ENCODE measurements around the gene TIMM22. TPM values are rescaled to one million over a fixed set of nuclear protein-coding genes. Genes with fewer than 3 reads are reported as not detected.

The TIMM22 gene
- 20.4 and 24.1 TPM in 2 replicates for total RNA-seq

DNA sequence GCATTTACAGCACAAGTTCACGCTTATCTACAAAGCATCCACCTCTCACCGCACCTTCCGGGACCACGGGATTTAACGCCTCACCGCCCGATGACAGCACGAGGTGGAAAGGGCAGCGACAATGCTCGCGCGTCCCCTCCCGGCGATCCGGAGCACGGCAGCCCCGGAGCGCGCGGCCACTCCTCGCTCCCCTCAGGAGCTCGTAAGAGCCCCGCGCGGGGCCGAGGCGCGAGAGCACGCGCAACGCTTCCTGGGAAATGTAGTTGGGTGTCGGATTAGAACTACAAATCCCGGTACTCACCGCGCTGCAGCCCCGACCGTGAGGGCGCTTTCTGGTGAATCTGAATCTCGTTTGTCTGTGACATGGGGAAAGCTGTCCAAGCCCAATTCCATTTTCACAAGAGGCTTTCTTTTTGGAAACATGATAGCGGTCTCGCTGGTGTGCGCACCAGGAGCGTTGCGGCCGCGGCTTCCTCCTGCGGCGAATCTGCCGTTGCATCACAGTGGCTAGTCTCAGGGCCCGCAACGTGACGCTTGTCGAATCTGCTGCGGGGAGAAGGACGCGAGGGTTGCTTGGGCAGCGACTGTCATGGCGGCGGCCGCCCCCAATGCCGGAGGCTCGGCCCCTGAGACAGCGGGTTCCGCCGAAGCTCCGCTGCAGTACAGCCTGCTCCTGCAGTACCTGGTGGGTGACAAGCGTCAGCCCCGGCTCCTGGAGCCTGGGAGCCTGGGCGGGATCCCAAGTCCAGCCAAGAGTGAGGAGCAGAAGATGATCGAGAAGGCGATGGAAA, at the start of gene TIMM22:
Gene TIMM22, plus strand, starts transcription at position 576 of the 791 bp plus-strand sequence. Its CDS starts 14 bp downstream, at position 590.

DNA sequence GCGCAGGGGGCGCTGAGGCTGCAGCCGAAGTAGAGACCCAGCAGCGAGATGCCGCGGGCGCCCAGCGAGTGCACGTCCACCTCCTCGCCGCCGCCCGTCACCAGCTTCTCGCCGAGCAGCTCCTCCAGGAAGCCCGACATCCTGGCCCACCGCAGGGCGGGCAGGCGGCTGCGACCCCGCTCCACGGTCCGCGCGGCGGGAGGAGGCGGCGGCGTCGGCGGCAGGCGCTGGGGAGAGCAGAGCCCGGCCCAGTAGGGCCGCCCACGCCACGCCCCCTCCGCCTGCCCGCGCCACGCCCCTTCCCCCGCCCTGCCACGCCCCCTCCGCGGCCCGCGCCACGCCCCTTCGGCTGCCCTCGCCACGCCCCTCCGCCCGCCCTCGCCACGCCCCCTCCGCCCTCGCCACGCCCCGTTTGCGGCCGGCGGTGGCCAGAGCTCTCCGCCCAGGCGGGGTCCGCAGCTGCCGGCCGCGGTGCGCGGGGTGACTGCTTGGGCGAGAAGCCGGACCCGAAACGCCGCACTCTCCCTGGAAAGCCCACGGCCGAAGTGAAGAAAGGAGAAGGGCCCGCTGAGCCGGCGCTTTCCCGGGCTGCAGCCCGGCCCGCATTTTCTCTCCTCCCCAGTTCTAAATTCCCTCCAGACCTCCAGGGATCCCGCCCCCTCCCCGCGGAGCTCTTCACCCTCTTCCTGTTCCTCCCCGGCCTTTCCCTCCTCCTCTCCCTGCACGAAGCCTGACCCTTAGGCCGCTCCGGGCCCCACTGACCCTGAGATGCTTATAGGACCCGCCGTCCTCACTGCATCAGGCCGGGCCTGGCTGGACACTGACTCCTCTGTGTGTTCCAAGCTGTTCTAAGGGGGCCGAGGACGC, 17.2 kb upstream of the TIMM22 start, which contains the start of gene NXN:
Gene NXN, minus strand, starts transcription at position 238 of the 867 bp plus-strand sequence.

Small RNA genes within 50 kb of the gene (small RNA-seq; reads per million reads assigned to genes)
- gene MIR3183 = not detected

Other genes with a start within 250 kb of the TIMM22 start
- gene GEMIN4, start 244.9 kb upstream of the TIMM22 start, total RNA-seq = 23.7 and 30.3 TPM in 2 replicates
- 56.4 and 59.3 TPM in 2 replicates for gene GLOD4, start 214.8 kb upstream of the TIMM22 start, total RNA-seq
- gene MRM3, start 214.8 kb upstream of the TIMM22 start, total RNA-seq = 26.8 and 32.3 TPM in 2 replicates
- 33.6 and 45.7 TPM in 2 replicates for gene NXN, start 17.4 kb upstream of the TIMM22 start, total RNA-seq
- 74.3 and 82.0 TPM in 2 replicates for gene ABR, start 182.9 kb downstream of the TIMM22 start, total RNA-seq